Measurements from ENCODE around the gene KIF7.
"Not testable (repeated sequence)": the region's sequence is repeated elsewhere in the genome, so short reads cannot be mapped to it uniquely, and the experiment has no call there.

Gene KIF7

DNA sequence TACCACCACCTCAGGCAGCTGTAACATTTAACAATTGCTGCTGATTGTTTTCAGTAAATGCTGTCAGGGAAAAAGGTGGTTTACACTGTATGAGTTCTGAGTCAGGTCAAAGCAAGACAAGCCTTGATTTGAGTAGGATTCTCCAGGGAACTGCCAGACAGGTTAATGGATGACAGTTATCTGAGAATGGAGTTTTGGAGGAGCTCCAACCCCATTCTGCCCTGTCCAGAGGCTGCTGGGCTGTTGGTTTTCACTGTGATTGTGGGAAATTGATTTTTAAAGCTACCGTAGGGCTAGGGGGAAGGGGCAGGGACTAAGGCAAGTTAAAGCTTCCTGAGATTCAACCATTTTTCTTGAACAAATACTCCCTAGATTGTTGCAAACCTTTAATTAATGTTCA lies 40.1 kb downstream of the KIF7 start:
- DNase-seq = no peak

DNA sequence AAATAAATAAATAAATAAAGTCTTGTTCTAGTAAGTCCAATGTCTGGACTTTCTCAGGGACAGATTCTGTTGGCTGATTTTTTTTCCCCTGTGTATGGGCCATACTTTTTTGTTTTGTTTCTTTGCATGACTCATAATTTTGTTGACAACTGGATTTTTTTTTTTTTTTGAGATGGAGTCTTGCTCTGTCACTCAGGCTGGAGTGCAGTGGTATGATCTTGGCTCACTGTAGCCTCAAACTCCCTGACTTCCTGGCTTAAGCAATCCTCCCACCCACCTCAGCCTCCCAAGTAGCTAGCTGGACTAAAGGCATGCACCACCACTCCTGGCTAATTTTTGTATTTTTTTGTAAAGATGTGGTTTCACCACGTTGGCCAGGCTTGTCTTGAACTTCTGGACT lies 41.1 kb downstream of the KIF7 start:
- no peak for DNase-seq

DNA sequence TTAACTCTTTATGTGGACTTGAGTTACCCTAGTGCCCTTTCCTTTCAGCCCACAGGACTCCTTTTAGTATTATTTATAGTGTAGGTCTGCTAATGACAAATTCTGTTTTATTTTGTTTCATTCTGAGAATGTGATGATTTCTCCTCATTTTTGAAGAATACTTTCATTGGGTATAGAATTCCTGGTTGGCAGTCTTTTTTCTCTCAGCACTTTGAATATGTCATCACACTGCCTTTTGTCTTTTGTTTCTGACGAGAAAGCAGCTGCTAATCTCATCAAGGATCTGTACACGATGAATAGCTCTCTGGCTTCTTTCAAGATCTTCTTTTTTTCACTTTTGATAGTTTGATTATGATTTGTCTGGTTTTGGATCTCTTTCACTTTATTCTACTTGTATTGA lies 42.2 kb downstream of the KIF7 start:
- DNase-seq = no peak

DNA sequence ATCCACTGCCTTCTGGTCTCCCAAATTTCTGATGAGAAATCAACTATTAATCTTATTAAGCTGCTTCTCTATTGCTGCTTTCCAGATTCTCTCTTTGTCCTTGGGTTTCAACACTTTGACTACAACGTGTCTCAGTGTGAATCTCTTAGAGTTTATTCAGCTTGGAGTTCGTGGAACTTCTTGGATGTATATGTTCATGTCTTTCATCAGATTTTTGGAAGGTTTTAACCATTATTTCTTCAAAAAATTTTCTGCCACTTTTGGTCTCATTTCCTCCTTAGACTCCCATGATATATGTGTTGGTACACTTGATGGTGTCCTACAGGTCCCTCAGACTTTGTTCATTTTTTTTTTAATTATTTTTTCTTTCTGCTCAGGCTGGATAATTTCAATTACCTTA lies 44.0 kb downstream of the KIF7 start:
- no peak for DNase-seq

DNA sequence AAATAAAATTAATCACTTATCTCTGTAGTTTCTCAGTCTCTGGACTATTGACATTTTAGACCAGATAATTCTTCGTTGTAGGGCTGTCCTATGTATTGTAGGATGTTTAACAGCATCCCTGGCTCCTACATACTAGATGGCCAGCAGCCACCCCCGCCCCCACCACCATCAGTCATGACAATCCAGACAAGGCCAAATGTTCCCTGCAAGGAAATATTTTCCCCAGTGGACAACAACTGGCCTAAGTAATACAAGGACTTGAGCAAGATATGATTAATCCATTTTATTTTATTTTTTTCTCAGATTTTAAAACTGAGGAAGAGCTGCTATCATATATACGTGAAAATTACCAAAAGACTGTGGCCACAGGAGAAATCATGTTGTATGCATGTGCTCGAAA lies 56.2 kb downstream of the KIF7 start:
- no peak for DNase-seq

DNA sequence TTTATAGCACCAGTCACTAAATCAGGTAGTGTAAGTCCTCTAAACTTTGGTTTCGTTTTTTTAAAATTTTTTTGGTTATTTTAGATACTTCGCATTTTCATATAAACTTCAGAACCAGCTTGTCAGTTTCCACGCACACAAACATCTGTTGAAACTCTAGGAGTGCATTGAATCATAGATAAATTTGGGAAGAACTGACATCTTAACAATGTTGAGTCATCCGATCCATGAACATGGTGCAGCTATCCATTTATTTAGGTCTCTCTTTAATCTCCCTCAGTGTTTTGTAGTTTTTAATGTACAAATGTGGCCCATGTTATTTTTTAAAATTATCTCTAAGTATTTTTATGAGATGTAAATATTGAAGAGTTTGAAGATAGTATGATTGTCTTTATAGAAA lies 62.2 kb downstream of the KIF7 start:
- no peak for DNase-seq

DNA sequence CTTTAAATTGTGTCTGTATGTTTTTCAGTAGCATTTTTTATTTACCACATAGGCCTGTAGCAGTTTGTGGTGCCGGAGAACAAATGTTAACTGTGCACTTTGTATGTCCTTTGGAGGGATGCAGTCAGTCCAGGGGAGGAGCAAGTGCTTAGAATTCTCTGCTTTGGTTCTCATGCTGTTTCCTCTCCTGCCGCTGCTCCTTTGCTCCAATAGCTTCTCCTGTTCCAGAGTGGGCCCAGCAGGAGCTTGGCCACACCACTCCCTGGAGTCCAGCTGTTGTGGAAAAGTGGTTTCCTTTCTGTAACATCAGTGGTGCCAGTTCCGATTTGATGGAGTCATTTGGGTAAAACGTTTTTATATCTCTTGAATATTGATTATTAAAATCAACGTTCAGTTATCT lies 63.4 kb downstream of the KIF7 start:
- no peak for DNase-seq

DNA sequence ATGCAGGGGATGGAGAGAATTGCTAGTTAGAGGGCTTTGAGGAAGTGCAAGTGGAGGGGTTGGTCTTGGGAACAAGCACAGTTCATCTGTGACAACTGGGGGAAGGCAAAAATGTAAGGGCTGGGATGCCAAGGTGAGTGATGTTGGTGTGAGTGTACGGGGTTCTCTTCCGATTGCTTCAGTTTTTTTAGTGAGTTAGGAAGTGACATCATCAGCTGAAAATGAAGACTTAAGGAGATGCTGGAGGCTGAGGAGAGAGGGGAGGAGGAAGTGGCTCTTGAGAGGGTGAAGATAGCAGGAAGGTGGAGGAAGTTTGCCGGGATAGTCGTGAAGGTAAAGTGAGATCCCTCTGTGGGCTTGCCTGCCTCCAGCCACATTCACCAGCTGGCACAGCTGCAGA lies 67.3 kb downstream of the KIF7 start:
- DNase-seq = no peak

DNA sequence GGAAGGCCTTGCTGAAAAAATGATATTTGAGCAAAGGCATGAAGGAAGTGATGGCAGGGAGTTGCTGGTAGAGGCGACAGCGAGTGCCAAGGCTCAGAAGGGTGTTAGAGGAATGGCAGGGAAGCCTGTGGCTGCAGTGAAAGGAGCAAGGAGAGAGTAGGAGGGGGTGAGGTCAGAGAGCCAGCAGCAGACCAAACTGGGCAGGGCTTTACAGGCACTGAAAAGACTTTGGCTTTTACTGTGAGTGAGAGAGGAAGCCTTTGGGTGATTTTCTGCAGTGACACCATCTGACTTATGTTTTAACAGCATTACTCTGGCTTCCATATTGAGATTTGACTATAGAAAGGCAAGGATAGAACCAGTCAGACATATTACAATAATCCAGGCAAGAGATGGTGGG lies 68.6 kb downstream of the KIF7 start:
- DNase-seq = no peak

DNA sequence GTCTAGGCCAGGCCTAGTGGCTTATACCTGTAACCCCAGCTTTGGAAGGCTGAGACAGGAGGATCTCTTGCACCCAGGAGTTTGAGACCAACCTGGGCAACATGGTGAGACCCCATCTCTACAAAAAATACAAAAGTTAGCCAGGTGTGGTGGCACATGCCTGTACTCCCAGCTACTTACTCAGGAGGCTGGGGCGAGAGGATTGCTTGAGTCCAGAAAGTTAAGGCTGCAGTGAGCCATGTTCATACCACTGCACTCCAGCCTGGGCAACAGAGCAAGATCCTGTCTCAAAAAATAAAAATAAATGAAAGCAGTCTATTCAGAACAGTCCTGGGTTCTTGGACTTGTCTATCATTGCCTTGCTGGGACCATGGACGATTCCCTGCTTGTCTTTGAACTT lies 74.5 kb downstream of the KIF7 start:
- DNase-seq = not testable (repeated sequence)

DNA sequence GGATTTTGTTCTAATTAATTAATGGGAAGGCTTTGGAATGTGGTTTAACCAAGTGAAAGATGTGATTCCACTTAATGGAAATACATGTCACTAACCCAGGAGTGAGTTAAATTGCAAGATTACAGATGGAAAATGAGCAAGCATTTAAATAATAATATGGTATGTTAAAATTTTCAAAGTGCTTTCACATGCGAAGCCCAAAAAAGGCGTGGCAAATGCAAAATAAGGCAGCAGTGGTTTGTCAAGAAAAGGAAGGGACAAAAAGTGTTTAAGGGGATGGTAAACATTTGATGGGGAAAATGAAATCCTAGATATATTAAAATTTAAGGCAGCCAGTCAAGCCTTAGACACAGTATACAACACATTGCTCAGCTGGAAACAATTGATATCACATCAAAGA lies 77.1 kb downstream of the KIF7 start:
- no peak for DNase-seq
